GM18502 (cell line): Measurements from ENCODE around the gene SCEL.

Experiments
- ATAC-seq: cut with Tn5 transposase; IDR thresholded peaks from one replicate; pipeline ENCODE4 v1.9.1; 2021; ENCODE audit warnings: mild to moderate bottlenecking; ENCODE audit not compliant: unreplicated experiment, poor library complexity

The SCEL gene

GRCh38 chr13:77548594-77548993 lies 13.1 kb downstream of the SCEL start:
- no peak for ATAC-seq

- ATAC-seq: no peak
Measured at GRCh38 chr13:77554069-77554468, 18.6 kb downstream of the SCEL start.

- ATAC-seq: no peak
Measured at GRCh38 chr13:77555246-77555645, 19.7 kb downstream of the SCEL start.

- ATAC-seq: no peak
Measured at GRCh38 chr13:77558016-77558415, 22.5 kb downstream of the SCEL start.

- ATAC-seq: no peak
Measured at GRCh38 chr13:77563111-77563510, 27.6 kb downstream of the SCEL start.

- ATAC-seq: peak; percentile 84
Measured at GRCh38 chr13:77565635-77566034, 30.1 kb downstream of the SCEL start.

- no peak for ATAC-seq
Measured at GRCh38 chr13:77571956-77572355, 36.5 kb downstream of the SCEL start.

GRCh38 chr13:77574096-77574495 lies 38.6 kb downstream of the SCEL start:
- ATAC-seq: no peak

GRCh38 chr13:77579959-77580358 lies 44.5 kb downstream of the SCEL start:
- no peak for ATAC-seq

GRCh38 chr13:77580748-77581147 lies 45.2 kb downstream of the SCEL start:
- ATAC-seq: no peak

- ATAC-seq: no peak
Measured at GRCh38 chr13:77583581-77583980, 48.1 kb downstream of the SCEL start.

- ATAC-seq: no peak
Measured at GRCh38 chr13:77584106-77584505, 48.6 kb downstream of the SCEL start.

- no peak for ATAC-seq
Measured at GRCh38 chr13:77595166-77595810, 59.8 kb downstream of the SCEL start.

- ATAC-seq: no peak
Measured at GRCh38 chr13:77596777-77597176, 61.3 kb downstream of the SCEL start.

GRCh38 chr13:77599351-77599750 lies 63.8 kb downstream of the SCEL start:
- no peak for ATAC-seq

- no peak for ATAC-seq
Measured at GRCh38 chr13:77600701-77601100, 65.2 kb downstream of the SCEL start.

GRCh38 chr13:77611068-77611467 lies 75.6 kb downstream of the SCEL start:
- ATAC-seq: no peak

- ATAC-seq: no peak
Measured at GRCh38 chr13:77616027-77616426, 80.5 kb downstream of the SCEL start.

- no peak for ATAC-seq
Measured at GRCh38 chr13:77619655-77620054, 84.1 kb downstream of the SCEL start.

GRCh38 chr13:77620138-77620537 lies 84.6 kb downstream of the SCEL start:
- no peak for ATAC-seq

GRCh38 chr13:77623806-77624205 lies 88.3 kb downstream of the SCEL start:
- no peak for ATAC-seq

- ATAC-seq: no peak
Measured at GRCh38 chr13:77628170-77628569, 92.7 kb downstream of the SCEL start.

- ATAC-seq: no peak
Measured at GRCh38 chr13:77637588-77637987, 102.1 kb downstream of the SCEL start.
